ENCODE measurements around the gene SLC30A5. TPM values are rescaled to one million over a fixed set of nuclear protein-coding genes. Genes with fewer than 3 reads are reported as not detected.

SLC30A5 gene
- total RNA-seq, 1 donor from 2014 or later = 24.7 TPM

DNA sequence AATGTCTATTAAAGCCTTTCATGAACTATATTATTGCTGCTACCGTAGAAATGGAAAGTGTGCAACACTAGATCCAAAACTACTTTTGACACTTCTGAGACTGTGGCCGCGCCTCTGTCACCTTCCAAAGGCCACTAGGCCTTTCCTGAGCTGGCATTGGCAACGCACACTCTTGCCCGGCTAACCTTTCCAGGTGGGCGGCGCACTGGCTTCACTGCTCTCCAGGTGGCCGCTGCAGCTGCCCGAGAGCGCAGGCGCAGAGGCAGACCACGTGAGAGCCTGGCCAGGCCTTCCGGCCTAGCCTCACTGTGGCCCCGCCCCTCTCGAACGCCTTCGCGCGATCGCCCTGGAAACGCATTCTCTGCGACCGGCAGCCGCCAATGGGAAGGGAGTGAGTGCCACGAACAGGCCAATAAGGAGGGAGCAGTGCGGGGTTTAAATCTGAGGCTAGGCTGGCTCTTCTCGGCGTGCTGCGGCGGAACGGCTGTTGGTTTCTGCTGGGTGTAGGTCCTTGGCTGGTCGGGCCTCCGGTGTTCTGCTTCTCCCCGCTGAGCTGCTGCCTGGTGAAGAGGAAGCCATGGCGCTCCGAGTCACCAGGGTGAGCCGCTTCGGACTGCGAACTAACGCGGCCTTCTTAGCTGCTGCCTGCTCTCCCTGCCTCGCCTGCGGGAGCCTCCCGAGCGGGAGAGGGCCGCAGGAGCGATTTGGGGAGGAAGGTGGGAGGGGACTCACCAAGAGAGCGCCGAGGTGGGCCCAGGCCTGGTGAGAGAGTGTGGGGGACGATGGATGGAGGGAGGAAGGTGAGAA, 73.1 kb downstream of the SLC30A5 start, which contains the start of gene CCNB1:
CCNB1 (plus strand) TSS at position 465 of the 807 bp plus-strand sequence; CDS start at position 578, 113 bp downstream.
- DNase-seq (ENCODE audit: low spot score) (peak; percentile 100), ATAC-seq (peak; percentile 99)

DNA sequence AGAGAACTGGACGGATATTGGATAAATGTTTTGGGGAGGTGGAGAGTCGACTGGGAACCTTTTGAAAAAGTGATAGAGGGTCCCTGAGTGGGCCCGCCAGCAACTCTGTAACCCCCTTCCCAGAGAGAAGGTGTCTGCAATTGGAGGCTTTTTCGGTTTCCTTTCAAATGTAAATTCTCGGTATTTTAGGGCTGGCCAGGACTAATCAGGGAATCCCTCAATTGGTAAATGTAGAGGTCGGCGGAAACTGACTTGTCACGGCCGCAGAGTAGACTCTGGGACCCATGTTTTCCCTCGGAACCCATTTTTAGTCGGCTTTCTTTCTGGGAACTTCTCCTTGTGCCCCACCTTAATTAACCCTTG, 73.7 kb downstream of the SLC30A5 start:
- no peak for DNase-seq (ENCODE audit: low spot score)
- no peak for ATAC-seq

DNA sequence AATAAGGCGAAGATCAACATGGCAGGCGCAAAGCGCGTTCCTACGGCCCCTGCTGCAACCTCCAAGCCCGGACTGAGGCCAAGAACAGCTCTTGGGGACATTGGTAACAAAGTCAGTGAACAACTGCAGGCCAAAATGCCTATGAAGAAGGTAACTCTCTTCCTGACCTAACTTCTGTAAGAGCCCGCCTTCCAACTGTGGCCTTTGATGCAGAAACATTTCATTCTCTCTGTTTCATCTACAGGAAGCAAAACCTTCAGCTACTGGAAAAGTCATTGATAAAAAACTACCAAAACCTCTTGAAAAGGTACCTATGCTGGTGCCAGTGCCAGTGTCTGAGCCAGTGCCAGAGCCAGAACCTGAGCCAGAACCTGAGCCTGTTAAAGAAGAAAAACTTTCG, 74.1 kb downstream of the SLC30A5 start:
- no peak for ATAC-seq
- no peak for DNase-seq (ENCODE audit: low spot score)

- ATAC-seq = no peak
- no peak for DNase-seq (ENCODE audit: low spot score)
Observed at GRCh38 chr5:69170495-69170894, 76.7 kb downstream of the SLC30A5 start.

- DNase-seq (ENCODE audit: low spot score) (no peak), ATAC-seq (no peak)
Observed at GRCh38 chr5:69170969-69171368, 77.2 kb downstream of the SLC30A5 start.

Other genes starting within 250 kb of the SLC30A5 start
- 2.7 TPM for gene CCNB1, start 73.1 kb downstream of the SLC30A5 start, total RNA-seq
- gene CENPH, start 95.6 kb downstream of the SLC30A5 start, total RNA-seq = 0.53 TPM
- 7.6 TPM for gene CDK7, start 140.9 kb downstream of the SLC30A5 start, total RNA-seq
- gene CCDC125, start 238.8 kb downstream of the SLC30A5 start, total RNA-seq = 18.6 TPM

Measured in left lobe of liver (tissue), 2 donors.